ENCODE results near the gene PLCL2. TPM values are rescaled to one million over a fixed set of nuclear protein-coding genes. Genes with fewer than 3 reads are reported as not detected.

The PLCL2 gene
- total RNA-seq, 1 experiment from 2014 or later = 32.1 TPM

DNA sequence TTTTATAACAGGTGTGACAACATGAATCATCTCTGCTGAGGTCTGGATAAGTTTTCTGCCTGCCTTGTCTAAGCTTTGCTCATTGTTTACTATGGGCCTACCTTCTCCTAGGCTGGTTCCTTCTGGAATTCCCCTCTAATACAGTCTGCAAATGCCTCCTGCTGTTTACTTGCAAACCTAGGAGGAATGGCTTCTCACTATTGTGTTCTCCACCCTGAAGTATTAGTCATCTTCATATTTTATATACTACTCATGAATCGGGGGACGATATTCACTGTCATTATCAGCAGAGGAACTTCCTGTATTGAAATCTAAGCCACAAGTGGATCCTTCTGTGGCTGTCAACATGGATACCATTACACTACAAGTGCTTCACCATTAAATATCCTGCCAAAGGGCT lies 154.8 kb downstream of the PLCL2 start:
- no peak overlapping the region for H2AK5ac ChIP-seq (ENCODE audit: insufficient read length, low read length)
- H3K56ac ChIP-seq (ENCODE audit: insufficient read length, low read depth, low read length) = no peak overlapping the region
- no peak for DNase-seq
- no peak overlapping the region for H4K91ac ChIP-seq (ENCODE audit: insufficient read length, low read depth, low read length)
- no peak overlapping the region for H2BK15ac ChIP-seq (ENCODE audit: low read depth, low read length)
- no peak overlapping the region for H2BK5ac ChIP-seq (ENCODE audit: insufficient read length, low read length)
- H3K23ac ChIP-seq (ENCODE audit: insufficient read length, low read depth, low read length) = no peak overlapping the region
- WGBS (ENCODE audit: extremely low coverage, insufficient read length, low lambda C conversion rate) = no CpG with 5 or more reads among the region's 2 CpGs
- no peaks in the 10 kb centered on the region for H3K79me1 ChIP-seq (ENCODE audit: insufficient read depth, low read depth, low read length, poor library complexity, severe bottlenecking)
- no peaks in the 10 kb centered on the region for H3K27me3 Mint-ChIP-seq (ENCODE audit: low read depth)
- H3K27ac Mint-ChIP-seq = no peak overlapping the region
- no peak overlapping the region for H2AFZ ChIP-seq (ENCODE audit: low read length)
- H2BK12ac ChIP-seq (ENCODE audit: insufficient read length, low read depth, low read length) = no peak overlapping the region
- H3K18ac ChIP-seq (ENCODE audit: insufficient read length, low read depth, low read length) = no peak overlapping the region
- no peaks in the 10 kb centered on the region for H4K20me1 ChIP-seq (ENCODE audit: control insufficient read depth, insufficient read depth, insufficient read length)
- H2BK20ac ChIP-seq (ENCODE audit: low read depth, low read length, poor library complexity, severe bottlenecking) = no peak overlapping the region
- H3T11ph ChIP-seq (ENCODE audit: low read length) = no peak overlapping the region
- no peaks in the 10 kb centered on the region for H3K9me3 Mint-ChIP-seq
- no peak overlapping the region for H3K14ac ChIP-seq (ENCODE audit: insufficient read depth, low read length)
- peaks cover 8 to 15% of the 10 kb centered on the region in 2 experiments for H3K4me1 Mint-ChIP-seq
- no peak overlapping the region for H2BK120ac ChIP-seq (ENCODE audit: low read depth, low read length, poor library complexity, severe bottlenecking)
- H3K4me1 ChIP-seq (ENCODE audit: insufficient read depth, low read length) = no peaks in the 10 kb centered on the region
- no peak overlapping the region for H3K4me2 ChIP-seq (ENCODE audit: insufficient read depth, insufficient read length, low read length)
- no peak overlapping the region for H3K4me3 Mint-ChIP-seq
- no peak overlapping the region for H4K8ac ChIP-seq (replicated peaks; ENCODE audit: insufficient read length, low read depth, low read length)
- no peak overlapping the region for H4K5ac ChIP-seq (ENCODE audit: insufficient read length, low read depth, low read length)
- no peaks in the 10 kb centered on the region for H3K23me2 ChIP-seq (ENCODE audit: insufficient read length, low read depth, low read length, poor library complexity, severe bottlenecking)
- peaks cover 0 to 5% (median 0%) of the 10 kb centered on the region in 3 experiments; a peak in 1 of 7 replicates for H3K36me3 Mint-ChIP-seq (ENCODE audit: insufficient read depth in 1 of 3, low read depth in 3 of 3)
- no peaks in the 10 kb centered on the region for H3K79me2 ChIP-seq (ENCODE audit: insufficient read depth, low read length)
- H3K9ac ChIP-seq (ENCODE audit: extremely low read depth, insufficient read length, low read length) = no peak overlapping the region
- no peak overlapping the region for H3K27ac ChIP-seq (ENCODE audit: insufficient read length, low read depth, low read length)
- H3K4ac ChIP-seq (ENCODE audit: low read depth, low read length) = no peak overlapping the region
- TF ChIP-seq, protein P1, sequence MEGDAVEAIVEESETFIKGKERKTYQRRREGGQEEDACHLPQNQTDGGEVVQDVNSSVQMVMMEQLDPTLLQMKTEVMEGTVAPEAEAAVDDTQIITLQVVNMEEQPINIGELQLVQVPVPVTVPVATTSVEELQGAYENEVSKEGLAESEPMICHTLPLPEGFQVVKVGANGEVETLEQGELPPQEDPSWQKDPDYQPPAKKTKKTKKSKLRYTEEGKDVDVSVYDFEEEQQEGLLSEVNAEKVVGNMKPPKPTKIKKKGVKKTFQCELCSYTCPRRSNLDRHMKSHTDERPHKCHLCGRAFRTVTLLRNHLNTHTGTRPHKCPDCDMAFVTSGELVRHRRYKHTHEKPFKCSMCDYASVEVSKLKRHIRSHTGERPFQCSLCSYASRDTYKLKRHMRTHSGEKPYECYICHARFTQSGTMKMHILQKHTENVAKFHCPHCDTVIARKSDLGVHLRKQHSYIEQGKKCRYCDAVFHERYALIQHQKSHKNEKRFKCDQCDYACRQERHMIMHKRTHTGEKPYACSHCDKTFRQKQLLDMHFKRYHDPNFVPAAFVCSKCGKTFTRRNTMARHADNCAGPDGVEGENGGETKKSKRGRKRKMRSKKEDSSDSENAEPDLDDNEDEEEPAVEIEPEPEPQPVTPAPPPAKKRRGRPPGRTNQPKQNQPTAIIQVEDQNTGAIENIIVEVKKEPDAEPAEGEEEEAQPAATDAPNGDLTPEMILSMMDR (conservative IDR thresholded peaks at IDR 0.05) = no peak
- H3K27me3 ChIP-seq (ENCODE audit: insufficient read depth, low read length) = no peaks in the 10 kb centered on the region
- no peaks in the 10 kb centered on the region for H3K9me3 ChIP-seq (ENCODE audit: control insufficient read depth, low read depth, low read length)
